ENCODE data around the gene MYO5B.

DNA sequence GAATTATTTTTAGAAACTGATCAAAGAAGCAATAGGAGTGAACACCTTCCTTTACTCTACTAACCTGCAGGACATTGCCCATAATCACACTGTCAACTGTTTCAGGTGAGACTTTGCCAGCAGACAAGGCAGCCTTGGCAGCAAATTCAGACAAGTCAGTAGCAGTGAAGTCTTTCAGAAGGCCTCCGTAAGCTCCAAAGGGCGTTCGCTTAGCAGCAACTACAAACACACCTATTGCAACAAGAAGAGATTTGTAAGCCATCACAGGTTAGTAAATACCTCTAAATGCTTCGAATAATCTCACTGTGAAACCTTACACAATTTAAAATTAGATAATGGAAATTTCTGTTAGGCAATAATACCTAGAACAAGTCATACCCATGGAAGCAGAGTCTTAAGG is 392.3 kb downstream of the MYO5B start:
- no peak for TF ChIP-seq CTCF (IDR thresholded peaks at IDR 0.05)
- TF ChIP-seq POLR2A (IDR thresholded peaks at IDR 0.05): no peak
